ENCODE data around the gene GALNT7. TPM values are rescaled to one million over a fixed set of nuclear protein-coding genes. Genes with fewer than 3 reads are reported as not detected.

The GALNT7 gene
- total RNA-seq, 1 experiment from 2014 or later = 156 TPM

DNA sequence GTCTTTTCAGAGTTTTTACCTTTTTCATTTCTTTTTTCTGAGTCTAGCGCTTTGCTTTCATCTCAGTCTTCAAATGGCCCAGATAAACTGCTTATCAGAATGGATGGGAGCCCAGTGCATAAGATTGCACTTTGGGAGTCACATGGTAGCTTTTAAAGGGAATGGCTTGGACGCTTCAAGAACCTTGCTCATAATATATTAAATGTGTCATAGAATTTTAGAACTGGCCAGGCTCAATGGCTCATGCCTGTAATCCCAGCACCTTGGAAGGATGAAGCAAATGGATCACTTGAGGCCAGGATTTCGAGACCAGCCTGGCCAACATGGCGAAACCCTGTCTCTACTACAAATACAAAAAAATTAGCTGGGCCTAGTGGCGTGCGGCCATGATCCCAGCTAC lies 97.1 kb downstream of the GALNT7 start:
- no TSS peak for BruUV-seq (replicated peaks)
- intact Hi-C loops (cut with micrococcal nuclease; ENCODE audit: unreplicated experiment) (no loop called here), in situ Hi-C loops (cut with HindIII; ENCODE audit: low pct_unique_long_range_greater_than_20kb, low sequenced_read_pairs) (loop anchor here (25.0 kb wide), 1 partner anchor 103 kb away; the partner anchor contains the start of gene GALNT7)
- H3K36me3 ChIP-seq (ENCODE audit: control insufficient read depth, insufficient read depth, low read length) = no peaks in the 10 kb centered on the region
- no peak overlapping the region; the same call in 1 of the 2 replicates for H3K27ac ChIP-seq (ENCODE audit: low read length)
- peaks cover 37% of the 10 kb centered on the region for H3K4me1 ChIP-seq (ENCODE audit: control insufficient read depth, insufficient read depth, low read length)
- TF ChIP-seq, protein P1, sequence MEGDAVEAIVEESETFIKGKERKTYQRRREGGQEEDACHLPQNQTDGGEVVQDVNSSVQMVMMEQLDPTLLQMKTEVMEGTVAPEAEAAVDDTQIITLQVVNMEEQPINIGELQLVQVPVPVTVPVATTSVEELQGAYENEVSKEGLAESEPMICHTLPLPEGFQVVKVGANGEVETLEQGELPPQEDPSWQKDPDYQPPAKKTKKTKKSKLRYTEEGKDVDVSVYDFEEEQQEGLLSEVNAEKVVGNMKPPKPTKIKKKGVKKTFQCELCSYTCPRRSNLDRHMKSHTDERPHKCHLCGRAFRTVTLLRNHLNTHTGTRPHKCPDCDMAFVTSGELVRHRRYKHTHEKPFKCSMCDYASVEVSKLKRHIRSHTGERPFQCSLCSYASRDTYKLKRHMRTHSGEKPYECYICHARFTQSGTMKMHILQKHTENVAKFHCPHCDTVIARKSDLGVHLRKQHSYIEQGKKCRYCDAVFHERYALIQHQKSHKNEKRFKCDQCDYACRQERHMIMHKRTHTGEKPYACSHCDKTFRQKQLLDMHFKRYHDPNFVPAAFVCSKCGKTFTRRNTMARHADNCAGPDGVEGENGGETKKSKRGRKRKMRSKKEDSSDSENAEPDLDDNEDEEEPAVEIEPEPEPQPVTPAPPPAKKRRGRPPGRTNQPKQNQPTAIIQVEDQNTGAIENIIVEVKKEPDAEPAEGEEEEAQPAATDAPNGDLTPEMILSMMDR (IDR thresholded peaks at IDR 0.05) = no peak
- TF ChIP-seq, protein P2, sequence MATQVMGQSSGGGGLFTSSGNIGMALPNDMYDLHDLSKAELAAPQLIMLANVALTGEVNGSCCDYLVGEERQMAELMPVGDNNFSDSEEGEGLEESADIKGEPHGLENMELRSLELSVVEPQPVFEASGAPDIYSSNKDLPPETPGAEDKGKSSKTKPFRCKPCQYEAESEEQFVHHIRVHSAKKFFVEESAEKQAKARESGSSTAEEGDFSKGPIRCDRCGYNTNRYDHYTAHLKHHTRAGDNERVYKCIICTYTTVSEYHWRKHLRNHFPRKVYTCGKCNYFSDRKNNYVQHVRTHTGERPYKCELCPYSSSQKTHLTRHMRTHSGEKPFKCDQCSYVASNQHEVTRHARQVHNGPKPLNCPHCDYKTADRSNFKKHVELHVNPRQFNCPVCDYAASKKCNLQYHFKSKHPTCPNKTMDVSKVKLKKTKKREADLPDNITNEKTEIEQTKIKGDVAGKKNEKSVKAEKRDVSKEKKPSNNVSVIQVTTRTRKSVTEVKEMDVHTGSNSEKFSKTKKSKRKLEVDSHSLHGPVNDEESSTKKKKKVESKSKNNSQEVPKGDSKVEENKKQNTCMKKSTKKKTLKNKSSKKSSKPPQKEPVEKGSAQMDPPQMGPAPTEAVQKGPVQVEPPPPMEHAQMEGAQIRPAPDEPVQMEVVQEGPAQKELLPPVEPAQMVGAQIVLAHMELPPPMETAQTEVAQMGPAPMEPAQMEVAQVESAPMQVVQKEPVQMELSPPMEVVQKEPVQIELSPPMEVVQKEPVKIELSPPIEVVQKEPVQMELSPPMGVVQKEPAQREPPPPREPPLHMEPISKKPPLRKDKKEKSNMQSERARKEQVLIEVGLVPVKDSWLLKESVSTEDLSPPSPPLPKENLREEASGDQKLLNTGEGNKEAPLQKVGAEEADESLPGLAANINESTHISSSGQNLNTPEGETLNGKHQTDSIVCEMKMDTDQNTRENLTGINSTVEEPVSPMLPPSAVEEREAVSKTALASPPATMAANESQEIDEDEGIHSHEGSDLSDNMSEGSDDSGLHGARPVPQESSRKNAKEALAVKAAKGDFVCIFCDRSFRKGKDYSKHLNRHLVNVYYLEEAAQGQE (IDR thresholded peaks at IDR 0.05; ENCODE audit: insufficient read depth in 1 of 2, low read depth in 2 of 2, low read length in 1 of 2) = no peak
- TF ChIP-seq TCF7L2 (IDR thresholded peaks at IDR 0.05; ENCODE audit: low read depth, low read length) (no peak), SIN3A (IDR thresholded peaks at IDR 0.05; ENCODE audit: borderline replicate concordance, insufficient read depth, low read depth, low read length) (no peak), POLR2AphosphoS5 (IDR thresholded peaks at IDR 0.05; ENCODE audit: low read depth, low read length) (no peak)
- no peaks in the 10 kb centered on the region for H3K27me3 ChIP-seq (ENCODE audit: control insufficient read depth, insufficient read depth, low read length)
- no peak overlapping the region for H3K4me3 ChIP-seq (ENCODE audit: low read depth in 2 of 2, low read length in 2 of 2)
- CTCF ChIA-PET = no interaction called here
- no peak for ATAC-seq
- no peak for DNase-seq (ENCODE audit: low read depth, low spot score)
- POLR2A ChIA-PET = no interaction called here
- H3K9me3 ChIP-seq (ENCODE audit: control insufficient read depth, insufficient read depth, low read depth, low read length) = no peaks in the 10 kb centered on the region

DNA sequence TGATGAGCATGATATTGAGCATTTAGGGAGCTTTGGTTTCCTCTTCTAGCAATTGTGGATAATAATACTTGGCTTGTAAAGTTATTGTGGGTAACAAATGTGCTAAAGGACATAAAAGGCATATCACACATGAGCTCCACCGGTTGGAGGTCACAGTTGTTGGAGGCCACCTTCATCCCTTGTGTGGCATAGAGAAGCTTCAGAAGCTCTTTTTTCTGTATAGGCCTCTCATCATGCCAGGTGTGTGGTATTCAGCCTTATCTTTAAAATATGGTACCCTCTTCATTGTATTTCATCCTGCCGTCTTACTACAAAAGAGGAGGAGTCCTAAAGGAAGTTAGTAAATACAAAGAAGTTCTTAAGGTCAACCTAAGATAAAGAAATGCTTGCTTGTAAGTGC lies 99.1 kb downstream of the GALNT7 start:
- Histone ChIP-seq H3K27ac (ENCODE audit: low read length) (peak overlapping the region; percentile 59; the same call in 1 of the 2 replicates), H3K27me3 (ENCODE audit: control insufficient read depth, insufficient read depth, low read length) (no peaks in the 10 kb centered on the region), H3K4me3 (ENCODE audit: low read depth in 2 of 2, low read length in 2 of 2) (no peak overlapping the region), H3K4me1 (ENCODE audit: control insufficient read depth, insufficient read depth, low read length) (peaks cover 40% of the 10 kb centered on the region), H3K36me3 (ENCODE audit: control insufficient read depth, insufficient read depth, low read length) (no peaks in the 10 kb centered on the region), H3K9me3 (ENCODE audit: control insufficient read depth, insufficient read depth, low read depth, low read length) (no peaks in the 10 kb centered on the region)
- intact Hi-C loops (cut with micrococcal nuclease; ENCODE audit: unreplicated experiment) = no loop called here
- ChIA-PET POLR2A (no interaction called here), CTCF (interaction anchor here (0.6 kb wide), 1 partner anchor 20 kb away, joined by 14 read pairs; no protein-coding TSS in a partner anchor)
- TF ChIP-seq TCF7L2 (IDR thresholded peaks at IDR 0.05; ENCODE audit: low read depth, low read length) = no peak
- no peak for TF ChIP-seq POLR2AphosphoS5 (IDR thresholded peaks at IDR 0.05; ENCODE audit: low read depth, low read length)
- no peak for TF ChIP-seq SIN3A (IDR thresholded peaks at IDR 0.05; ENCODE audit: borderline replicate concordance, insufficient read depth, low read depth, low read length)
- TF ChIP-seq, protein P1 (IDR thresholded peaks at IDR 0.05) = no peak
- TF ChIP-seq, protein P2 (IDR thresholded peaks at IDR 0.05; ENCODE audit: insufficient read depth in 1 of 2, low read depth in 2 of 2, low read length in 1 of 2) = no peak
- ATAC-seq = no peak
- DNase-seq (ENCODE audit: low read depth, low spot score) = no peak
- BruUV-seq (replicated peaks) = no TSS peak
- in situ Hi-C loops (cut with HindIII; ENCODE audit: low pct_unique_long_range_greater_than_20kb, low sequenced_read_pairs) = loop anchor here (25.0 kb wide), 1 partner anchor 105 kb away; the partner anchor contains the start of gene GALNT7
